NCI-H69 (cell line): ENCODE measurements around the gene HACE1.
"Not testable (repeated sequence)": the region's sequence is repeated elsewhere in the genome, so short reads cannot be mapped to it uniquely, and the experiment has no call there.

ENCODE experiments used
- DNase-seq: peaks from one replicate; lab custom pipeline; 2025; lab: John Stamatoyannopoulos, UW

Gene HACE1

GRCh38 chr6:104829183-104829958 lies 30.3 kb downstream of the HACE1 start:
- DNase-seq = no peak

- no peak for DNase-seq
Measured at GRCh38 chr6:104828478-104828877, 31.2 kb downstream of the HACE1 start.

- DNase-seq = not testable (repeated sequence)
Measured at GRCh38 chr6:104820820-104821219, 38.9 kb downstream of the HACE1 start.

GRCh38 chr6:104816125-104816524 lies 43.6 kb downstream of the HACE1 start:
- DNase-seq = no peak

DNA sequence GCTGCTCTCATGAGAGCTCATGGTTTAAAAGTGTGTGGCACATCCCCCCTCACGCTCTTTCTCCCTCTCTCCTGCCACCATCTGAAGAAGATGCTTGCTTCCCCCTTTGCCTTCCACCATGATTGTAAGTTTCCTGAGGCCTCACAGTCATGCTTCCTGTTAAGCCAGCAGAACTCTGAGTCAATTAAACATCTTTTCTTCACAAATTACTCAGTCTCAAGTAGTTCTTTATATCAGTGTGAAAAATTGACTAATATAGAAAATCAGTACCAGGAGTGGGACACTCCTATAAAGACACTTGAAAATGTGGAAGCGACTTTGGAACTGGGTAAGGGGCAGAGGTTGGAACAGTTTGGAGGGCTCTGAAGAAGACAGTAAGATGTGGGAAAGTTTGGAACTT lies 45.0 kb downstream of the HACE1 start:
- DNase-seq = no peak

DNA sequence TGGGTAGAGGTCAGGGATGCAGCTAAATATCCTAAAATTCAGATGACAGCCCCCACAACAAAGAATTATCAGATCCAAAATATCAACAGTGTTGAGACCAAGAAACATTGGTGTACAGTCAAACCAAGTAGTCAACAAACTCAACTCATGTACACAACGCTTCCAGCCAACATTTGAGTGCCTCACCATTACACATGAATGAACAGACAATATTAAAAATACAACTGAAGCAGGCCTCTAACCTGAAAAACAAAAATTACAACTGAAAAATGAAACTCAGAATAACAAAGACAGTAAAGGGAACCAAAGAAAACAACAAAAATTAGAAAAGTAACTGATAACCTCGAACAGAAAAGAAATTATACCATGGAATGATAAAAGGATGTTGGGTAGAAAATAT lies 46.2 kb downstream of the HACE1 start:
- DNase-seq = no peak

GRCh38 chr6:104809116-104809515 lies 50.6 kb downstream of the HACE1 start:
- no peak for DNase-seq

DNA sequence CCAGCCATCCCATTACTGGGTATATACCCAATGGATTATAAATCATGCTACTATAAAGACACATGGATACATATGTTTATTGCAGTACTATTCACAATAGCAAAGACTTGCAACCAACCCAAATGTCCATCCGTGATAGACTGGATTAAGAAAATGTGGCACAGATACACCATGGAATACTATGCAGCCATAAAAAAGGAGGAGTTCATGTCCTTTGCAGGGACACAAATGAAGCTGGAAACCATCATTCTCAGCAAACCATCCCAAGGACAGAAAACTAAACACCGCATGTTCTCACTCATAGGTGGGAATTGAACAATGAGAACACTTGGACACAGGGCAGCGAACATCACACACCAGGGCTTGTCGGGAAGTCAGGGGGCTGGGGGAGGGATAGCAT lies 54.4 kb downstream of the HACE1 start:
- not testable (repeated sequence) for DNase-seq

DNA sequence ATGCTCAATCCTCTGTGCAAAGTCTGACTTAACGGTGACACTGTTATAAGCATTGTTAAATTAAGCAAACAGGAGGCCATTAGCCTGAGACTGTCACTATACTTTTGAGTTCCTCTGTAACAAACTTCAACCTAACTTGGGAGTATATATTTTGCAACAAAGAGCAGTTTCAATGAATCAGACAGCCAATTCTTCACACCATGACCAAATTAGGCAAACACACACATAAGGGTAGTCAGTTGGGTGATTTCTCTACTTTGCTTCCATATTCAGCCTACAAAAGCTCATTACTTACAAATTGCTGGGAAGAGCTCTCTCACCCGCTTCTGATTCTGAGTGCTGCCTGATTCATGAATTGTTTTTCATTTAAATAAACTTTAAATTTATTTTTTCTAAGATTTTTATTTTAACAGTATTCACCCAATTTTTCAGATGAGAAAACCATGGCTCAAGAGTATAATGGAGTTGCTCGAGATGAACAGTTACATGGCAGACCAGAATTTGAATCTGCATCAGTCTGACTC lies 60.5 kb downstream of the HACE1 start:
- no peak for DNase-seq

GRCh38 chr6:104796031-104796785 lies 63.5 kb downstream of the HACE1 start:
- no peak for DNase-seq

- peak; percentile 33 for DNase-seq
Measured at GRCh38 chr6:104795363-104795762, 64.4 kb downstream of the HACE1 start.

DNA sequence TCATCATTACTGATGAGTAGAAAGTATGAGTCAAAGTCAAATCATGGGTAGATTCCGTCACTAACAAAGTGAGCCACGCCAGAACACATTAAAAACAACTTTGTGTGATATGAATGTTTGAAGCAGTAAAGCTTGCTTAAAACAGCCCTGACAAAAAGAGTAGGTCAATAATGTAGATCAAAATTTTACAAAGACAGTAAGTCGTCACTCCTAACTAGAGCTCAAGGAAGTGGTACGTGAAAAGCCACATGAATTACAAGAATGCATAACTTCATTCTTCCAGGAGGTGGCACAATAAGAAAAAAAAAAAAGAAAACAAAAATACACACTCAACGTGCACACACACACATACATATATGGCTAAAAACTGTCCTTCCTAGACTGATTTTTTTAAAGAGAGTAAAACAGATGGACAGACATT lies 69.9 kb downstream of the HACE1 start:
- DNase-seq = peak; percentile 45

GRCh38 chr6:104788400-104788799 lies 71.3 kb downstream of the HACE1 start:
- no peak for DNase-seq

DNA sequence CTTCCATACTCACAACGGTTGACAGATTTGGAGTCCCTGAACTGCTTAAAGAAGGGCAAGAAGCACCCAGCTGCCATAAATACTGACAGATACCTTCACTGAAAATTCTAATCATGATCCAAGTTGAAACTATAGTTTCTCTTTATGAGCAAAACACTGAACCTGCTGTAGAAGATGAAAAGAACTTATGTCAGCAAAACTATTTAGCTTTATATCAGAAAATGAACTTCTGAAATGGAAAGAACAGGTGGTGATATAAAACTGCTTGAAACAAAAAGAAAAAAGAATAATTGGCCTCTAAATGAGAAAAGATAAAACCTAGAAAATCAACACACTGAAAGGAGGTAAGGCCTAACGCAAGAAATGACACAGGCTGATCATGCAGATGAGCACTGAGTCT lies 72.4 kb downstream of the HACE1 start:
- no peak for DNase-seq

- DNase-seq = peak; percentile 13
Measured at GRCh38 chr6:104784884-104785283, 74.8 kb downstream of the HACE1 start.

DNA sequence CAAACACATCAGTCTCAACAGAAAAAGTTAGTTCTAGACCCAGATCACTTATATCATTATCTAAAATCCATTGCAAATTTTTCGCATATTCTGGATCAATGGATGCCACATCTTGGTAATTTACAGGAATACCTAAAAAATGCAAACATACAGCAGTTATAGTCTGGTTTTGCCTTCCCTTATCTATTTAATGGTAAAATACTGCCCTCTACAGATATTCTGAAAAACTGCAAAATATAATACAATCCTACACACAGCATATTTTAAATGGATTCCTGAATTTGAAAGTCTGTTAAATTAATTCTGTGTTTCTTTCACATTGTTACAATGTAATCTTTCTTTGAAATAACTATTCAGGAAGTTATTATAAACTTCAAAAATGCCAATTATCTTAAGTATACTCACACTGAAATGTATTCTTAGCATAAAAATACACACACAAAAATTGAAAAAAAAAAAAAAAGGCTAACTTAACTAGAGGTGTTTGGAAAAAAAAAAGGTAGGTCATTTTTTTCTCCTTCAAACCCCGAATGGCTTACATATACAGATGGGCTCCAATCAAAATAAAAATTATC lies 88.4 kb downstream of the HACE1 start:
- peak; percentile 43 for DNase-seq

DNA sequence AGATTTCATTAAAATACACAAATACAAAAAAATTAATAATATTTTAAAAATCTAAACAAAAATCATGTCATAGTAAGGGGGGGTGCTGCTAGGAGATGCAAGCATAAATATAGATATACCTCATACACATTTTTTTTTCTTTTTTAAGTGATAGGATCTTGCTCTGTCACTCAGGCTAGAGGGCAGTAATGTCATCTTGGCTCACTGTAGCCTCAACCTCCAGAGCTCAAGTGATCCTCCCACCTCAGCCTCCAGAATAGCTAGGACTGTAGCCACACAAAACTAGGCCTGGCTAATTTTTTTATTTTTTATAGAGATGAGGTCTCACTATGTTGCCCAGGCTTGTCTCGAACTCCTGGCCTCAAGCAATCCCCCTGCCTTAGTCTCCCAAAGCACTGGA lies 90.8 kb downstream of the HACE1 start:
- no peak for DNase-seq

DNA sequence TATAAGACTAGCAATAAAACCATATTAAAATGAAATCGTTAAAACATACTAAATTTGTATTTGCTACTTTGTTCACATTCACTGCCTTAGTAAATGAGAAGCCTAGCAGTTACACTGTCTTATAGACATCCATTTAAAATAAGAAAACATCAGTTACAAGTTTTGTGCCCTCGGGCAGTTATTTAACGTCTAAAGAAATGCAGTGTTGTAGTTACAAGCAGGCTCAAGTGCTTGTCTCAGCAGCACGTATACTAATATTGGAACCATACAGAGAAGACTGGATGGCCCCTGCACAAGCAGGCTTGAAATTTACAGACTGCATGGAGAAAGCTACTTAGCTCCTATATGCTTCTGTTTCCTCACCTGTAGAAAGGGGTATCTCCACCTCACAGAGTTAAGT lies 93.1 kb downstream of the HACE1 start:
- no peak for DNase-seq

DNA sequence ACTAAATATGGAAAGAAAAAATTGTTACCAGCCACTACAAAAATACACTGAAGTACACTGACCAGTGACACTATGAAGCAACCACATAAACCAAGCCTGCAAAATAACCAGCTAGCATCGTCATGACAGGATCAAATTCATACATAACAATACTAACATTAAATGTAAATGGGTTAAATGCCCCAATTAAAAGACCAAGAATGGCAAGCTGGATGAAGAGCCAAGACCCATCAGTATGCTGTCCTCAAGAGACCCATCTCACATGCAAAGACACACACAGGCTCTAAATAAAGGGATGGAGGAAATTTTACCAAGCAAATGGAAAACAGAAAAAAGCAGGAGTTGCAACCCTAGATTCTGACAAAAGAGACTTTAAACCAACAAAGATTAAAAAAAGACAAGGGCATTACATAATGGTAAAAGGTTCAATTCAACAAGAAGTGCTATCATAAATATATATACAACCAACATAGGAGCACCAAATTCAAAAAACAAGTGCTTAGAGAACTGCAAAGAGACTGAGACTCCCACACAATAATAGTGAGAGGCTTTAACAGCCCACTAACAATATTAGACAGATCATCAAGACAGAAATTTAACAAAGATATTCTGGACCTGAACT lies 104.8 kb downstream of the HACE1 start:
- DNase-seq = no peak

DNA sequence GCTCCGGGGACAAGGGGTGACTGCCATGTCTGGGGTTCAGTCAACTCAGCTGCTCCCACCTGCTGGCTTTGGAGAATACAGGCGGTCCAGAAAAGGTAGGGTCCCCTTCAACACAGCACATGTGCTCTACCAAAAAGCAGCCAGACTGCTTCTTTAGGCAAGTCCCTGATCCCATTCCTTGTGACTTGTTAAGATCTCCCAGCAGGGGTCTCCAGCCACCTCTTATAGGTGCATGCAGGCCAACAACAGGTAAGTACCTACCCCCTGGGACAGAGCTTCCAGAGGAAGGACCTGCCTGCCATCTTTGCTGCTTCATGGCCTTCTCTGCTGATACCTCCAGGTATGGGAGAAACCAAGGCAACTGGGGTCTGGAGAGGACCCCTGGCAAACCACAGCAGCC lies 106.5 kb downstream of the HACE1 start:
- no peak for DNase-seq

DNA sequence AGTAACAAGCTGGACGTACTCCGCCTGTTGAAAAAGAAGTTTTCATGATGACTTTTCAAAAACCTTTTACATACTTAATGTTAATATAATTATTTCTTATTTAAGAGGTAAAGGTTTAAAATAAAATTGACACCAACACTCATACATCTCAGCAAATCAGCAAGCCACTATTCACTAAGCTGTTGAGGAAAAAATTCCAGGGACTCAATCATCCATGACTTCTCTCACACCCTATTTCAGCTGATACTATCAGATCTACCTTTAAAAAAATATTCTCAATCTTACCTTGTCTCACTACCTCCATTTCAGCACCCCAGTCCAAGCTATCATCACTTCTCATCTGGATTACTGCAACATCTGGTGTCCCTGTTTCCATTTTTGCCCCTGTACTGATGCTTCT lies 109.3 kb downstream of the HACE1 start:
- DNase-seq = no peak

DNA sequence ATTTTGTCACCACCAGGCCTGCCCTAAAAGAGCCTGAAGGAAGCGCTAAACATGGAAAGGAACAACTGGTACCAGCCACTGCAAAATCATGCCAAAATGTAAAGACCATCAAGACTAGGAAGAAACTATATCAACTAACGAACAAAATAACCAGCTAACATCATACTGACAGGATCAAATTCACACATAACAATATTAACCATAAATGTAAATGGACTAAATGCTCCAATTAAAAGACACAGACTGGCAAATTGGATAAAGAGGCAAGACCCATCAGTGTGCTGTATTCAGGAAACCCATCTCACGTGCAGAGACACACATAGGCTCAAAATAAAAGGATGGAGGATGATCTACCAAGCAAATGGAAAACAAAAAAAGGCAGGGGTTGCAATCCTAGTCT lies 120.6 kb downstream of the HACE1 start:
- DNase-seq = not testable (repeated sequence)
